Liver (tissue), 9 donors: ENCODE data around the gene RAD51B. TPM values are rescaled to one million over a fixed set of nuclear protein-coding genes. Genes with fewer than 3 reads are reported as not detected.

Source experiments
- DNase-seq: peaks from one replicate; pipeline ENCODE4 v3.0.0-alpha.2; 2017; ENCODE audit warnings: low spot score
- H3K27ac ChIP-seq, 2 donors: one replicate each; pipeline ENCODE4 v1.7.0; 2013; ENCODE audit warnings: inconsistent platforms in 2 of 2, low read length in 2 of 2, control low read depth in 1 of 2, low read depth in 1 of 2, mild to moderate bottlenecking in 1 of 2
- H3K27me3 ChIP-seq, 4 donors: one replicate each; pipeline versions ENCODE4 v1.6.1 to v1.7.0; 2013; ENCODE audit warnings: low read length in 3 of 4, inconsistent platforms in 1 of 4, mild to moderate bottlenecking in 1 of 4, moderate library complexity in 1 of 4; ENCODE audit not compliant: control insufficient read depth in 4 of 4, insufficient read depth in 4 of 4
- H3K36me3 ChIP-seq, 4 donors: one replicate each; pipeline versions ENCODE4 v1.6.1 to v1.7.0; 2013; ENCODE audit warnings: low read length in 3 of 4, mild to moderate bottlenecking in 3 of 4, low read depth in 1 of 4, moderate library complexity in 1 of 4; ENCODE audit not compliant: control insufficient read depth in 4 of 4, insufficient read depth in 3 of 4
- H3K4me1 ChIP-seq, 4 donors: one replicate each; pipeline versions ENCODE4 v1.6.1 to v1.7.0; 2013; ENCODE audit warnings: low read length in 3 of 4, mild to moderate bottlenecking in 3 of 4, moderate library complexity in 1 of 4; ENCODE audit not compliant: control insufficient read depth in 4 of 4, insufficient read depth in 4 of 4
- H3K4me3 ChIP-seq, 3 donors: one replicate each; pipeline versions ENCODE4 v1.6.1 to v1.7.0; 2013; ENCODE audit warnings: low read length in 3 of 3, control low read depth in 1 of 3, low read depth in 1 of 3, mild to moderate bottlenecking in 1 of 3
- H3K9ac ChIP-seq, 2 donors: one replicate each; pipeline ENCODE4 v1.7.0; 2013; ENCODE audit warnings: low read length in 2 of 2, mild to moderate bottlenecking in 2 of 2, moderate library complexity in 2 of 2, control low read depth in 1 of 2, low read depth in 1 of 2
- H3K9me3 ChIP-seq, 4 donors: one replicate each; pipeline versions ENCODE4 v1.6.1 to v1.7.0; 2013; ENCODE audit warnings: low read length in 3 of 4; ENCODE audit not compliant: control insufficient read depth in 4 of 4
- EGR1 ChIP-seq, 2 donors: IDR thresholded peaks; 2 replicates each; pipeline ENCODE4 v1.6.1; 2016 to 2018; ENCODE audit warnings: antibody characterized with exemption in 2 of 2, low read depth in 2 of 2
- FOXA1 ChIP-seq: IDR thresholded peaks from 2 replicates; pipeline ENCODE4 v1.6.1; 2016; ENCODE audit warnings: antibody characterized with exemption
- FOXA2 ChIP-seq: IDR thresholded peaks from 2 replicates; pipeline ENCODE4 v1.6.1; 2016; ENCODE audit warnings: antibody characterized with exemption
- GABPA ChIP-seq, 2 donors: IDR thresholded peaks in 1 of 2; conservative IDR thresholded peaks in 1 of 2; 2 replicates each; pipeline ENCODE4 v1.6.1; 2016; ENCODE audit warnings: antibody characterized with exemption in 2 of 2, mild to moderate bottlenecking in 1 of 2, moderate library complexity in 1 of 2
- HNF4A ChIP-seq, 2 donors: conservative IDR thresholded peaks; 2 replicates each; pipeline ENCODE4 v1.6.1; 2016; ENCODE audit warnings: antibody characterized with exemption in 2 of 2, mild to moderate bottlenecking in 2 of 2
- HNF4G ChIP-seq: IDR thresholded peaks from 2 replicates; pipeline ENCODE4 v1.6.1; 2016; ENCODE audit warnings: antibody characterized with exemption
- JUND ChIP-seq, 2 donors: IDR thresholded peaks; 2 replicates each; pipeline ENCODE4 v1.6.1; 2016; ENCODE audit warnings: antibody characterized with exemption in 2 of 2
- NR2F2 ChIP-seq: IDR thresholded peaks from 2 replicates; pipeline ENCODE4 v1.6.1; 2016; ENCODE audit warnings: antibody characterized with exemption
- RAD21 ChIP-seq, 2 donors: IDR thresholded peaks; 2 replicates each; pipeline ENCODE4 v1.6.1; 2016; ENCODE audit warnings: antibody characterized with exemption in 2 of 2, mild to moderate bottlenecking in 2 of 2
- RXRA ChIP-seq, 2 donors: IDR thresholded peaks; 2 replicates each; pipeline ENCODE4 v1.6.1; 2017 to 2018; ENCODE audit warnings: antibody characterized with exemption in 2 of 2, mild to moderate bottlenecking in 1 of 2
- SP1 ChIP-seq: IDR thresholded peaks from 2 replicates; pipeline ENCODE4 v1.6.1; 2018; ENCODE audit warnings: antibody characterized with exemption, mild to moderate bottlenecking
- TAF1 ChIP-seq: conservative IDR thresholded peaks from 2 replicates; pipeline ENCODE4 v1.6.1; 2016; ENCODE audit warnings: antibody characterized with exemption, mild to moderate bottlenecking
- YY1 ChIP-seq: IDR thresholded peaks from 2 replicates; pipeline ENCODE4 v1.6.1; 2016; ENCODE audit warnings: antibody characterized with exemption, mild to moderate bottlenecking
- WGBS: extraction: QIAGEN DNeasy Blood & Tissue Kit; methylation state at CpG from one replicate; pipeline ENCODE4 v1.1.7; 2013; 5-methylcytosine and 5-hydroxymethylcytosine counted together
- polyA plus RNA-seq, 2 donors: library from polyadenylated mRNA; stranded (reverse) in 1 of 2; unstranded in 1 of 2; fragments of 200-250 nt in 1 of 2; fragments of >200 nt in 1 of 2; fragmentation: Nextera tagmentation in 1 of 2; extraction: Ambion mirVana in 1 of 2; gene quantifications; one replicate each; pipeline versions ENCODE4 v1.2.1 to v1.2.3, GENCODE V29; 2013 to 2015
- total RNA-seq, 2 donors: library from RNA; depleted of rRNA; stranded (reverse); fragments of >200 nt; gene quantifications; one replicate each; pipeline ENCODE4 v1.2.3, GENCODE V29; 2014
- TF ChIP-seq, protein P1 (sequence below): IDR thresholded peaks from 2 replicates; pipeline ENCODE4 v1.6.1; 2016; ENCODE audit warnings: antibody characterized with exemption, mild to moderate bottlenecking
- TF ChIP-seq, protein P2 (sequence below): IDR thresholded peaks from 2 replicates; pipeline ENCODE4 v1.6.1; 2016; ENCODE audit warnings: antibody characterized with exemption
- TF ChIP-seq, protein P3 (sequence below): IDR thresholded peaks from 2 replicates; pipeline ENCODE4 v1.6.1; 2016; ENCODE audit warnings: antibody characterized with exemption
- donor health status: healthy.
- donor health status: healthy.
- donor health status: healthy.
- donor health status: healthy.
- donor health status: healthy.

Gene RAD51B
- total and polyA plus RNA-seq, 4 donors = 0.81 to 12.9 (median 2.4) TPM

DNA sequence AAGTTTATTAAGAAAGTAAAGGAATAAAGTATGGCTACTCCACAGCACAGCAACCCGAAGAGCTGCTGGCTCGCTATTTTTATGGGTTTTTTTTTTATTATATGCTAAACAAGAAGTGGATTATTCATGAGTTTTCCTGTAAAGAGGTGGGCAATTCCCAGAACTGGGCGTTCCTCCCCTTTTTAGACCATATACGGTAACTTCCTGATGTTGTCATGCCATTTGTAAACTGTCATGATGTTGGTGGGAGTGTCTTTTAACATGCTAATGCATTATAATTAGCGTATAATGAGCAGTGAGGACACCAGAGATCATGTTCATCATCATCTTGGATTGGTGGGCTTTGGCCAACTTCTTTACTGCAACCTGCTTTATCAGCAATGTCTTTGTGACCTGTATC lies 600.8 kb downstream of the RAD51B start:
- Histone ChIP-seq H3K27ac (no peak overlapping the region), H3K9me3 (no peaks in the 10 kb centered on the region), H3K27me3 (no peaks in the 10 kb centered on the region), H3K9ac (no peak overlapping the region), H3K4me1 (no peaks in the 10 kb centered on the region), H3K36me3 (no peaks in the 10 kb centered on the region), H3K4me3 (no peak overlapping the region)
- DNase-seq = no peak
- TF ChIP-seq RXRA (IDR thresholded peaks at IDR 0.05) = no peak
- WGBS = 75% methylated on average over 5 of the region's 5 CpGs

DNA sequence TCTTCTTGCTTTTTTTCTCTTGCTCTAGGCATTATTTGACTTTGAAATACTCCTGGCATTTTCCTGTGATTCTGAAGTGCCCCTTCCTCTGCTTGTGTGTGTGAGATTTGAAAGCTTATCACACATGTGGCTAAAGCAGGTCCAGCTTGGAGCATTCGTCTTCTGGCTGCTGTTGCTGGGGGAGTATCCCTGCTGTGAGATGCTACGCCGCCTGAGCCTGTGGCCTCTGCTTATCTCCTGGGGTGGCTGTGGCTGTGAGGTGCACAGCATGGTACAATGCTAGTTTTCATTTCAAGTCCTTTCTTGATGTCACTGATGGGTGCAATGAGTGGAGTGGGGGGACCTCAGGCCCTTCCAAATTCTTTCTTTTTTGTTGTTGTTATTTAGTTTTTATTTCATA lies 601.5 kb downstream of the RAD51B start:
- no peak for DNase-seq
- WGBS = 80% methylated on average over 3 of the region's 3 CpGs
- no peaks in the 10 kb centered on the region for H3K36me3 ChIP-seq
- TF ChIP-seq HNF4G (no peak), HNF4A (conservative IDR thresholded peaks at IDR 0.05) (no peak), FOXA1 (no peak), GABPA (IDR thresholded peaks at IDR 0.05 in 1 of 2, conservative IDR thresholded peaks at IDR 0.05 in 1 of 2) (no peak), FOXA2 (no peak), NR2F2 (no peak), SP1 (no peak), TAF1 (no peak), RAD21 (IDR thresholded peaks at IDR 0.05) (no peak), JUND (IDR thresholded peaks at IDR 0.05) (no peak), RXRA (IDR thresholded peaks at IDR 0.05) (no peak), YY1 (no peak)
- TF ChIP-seq, protein P1, sequence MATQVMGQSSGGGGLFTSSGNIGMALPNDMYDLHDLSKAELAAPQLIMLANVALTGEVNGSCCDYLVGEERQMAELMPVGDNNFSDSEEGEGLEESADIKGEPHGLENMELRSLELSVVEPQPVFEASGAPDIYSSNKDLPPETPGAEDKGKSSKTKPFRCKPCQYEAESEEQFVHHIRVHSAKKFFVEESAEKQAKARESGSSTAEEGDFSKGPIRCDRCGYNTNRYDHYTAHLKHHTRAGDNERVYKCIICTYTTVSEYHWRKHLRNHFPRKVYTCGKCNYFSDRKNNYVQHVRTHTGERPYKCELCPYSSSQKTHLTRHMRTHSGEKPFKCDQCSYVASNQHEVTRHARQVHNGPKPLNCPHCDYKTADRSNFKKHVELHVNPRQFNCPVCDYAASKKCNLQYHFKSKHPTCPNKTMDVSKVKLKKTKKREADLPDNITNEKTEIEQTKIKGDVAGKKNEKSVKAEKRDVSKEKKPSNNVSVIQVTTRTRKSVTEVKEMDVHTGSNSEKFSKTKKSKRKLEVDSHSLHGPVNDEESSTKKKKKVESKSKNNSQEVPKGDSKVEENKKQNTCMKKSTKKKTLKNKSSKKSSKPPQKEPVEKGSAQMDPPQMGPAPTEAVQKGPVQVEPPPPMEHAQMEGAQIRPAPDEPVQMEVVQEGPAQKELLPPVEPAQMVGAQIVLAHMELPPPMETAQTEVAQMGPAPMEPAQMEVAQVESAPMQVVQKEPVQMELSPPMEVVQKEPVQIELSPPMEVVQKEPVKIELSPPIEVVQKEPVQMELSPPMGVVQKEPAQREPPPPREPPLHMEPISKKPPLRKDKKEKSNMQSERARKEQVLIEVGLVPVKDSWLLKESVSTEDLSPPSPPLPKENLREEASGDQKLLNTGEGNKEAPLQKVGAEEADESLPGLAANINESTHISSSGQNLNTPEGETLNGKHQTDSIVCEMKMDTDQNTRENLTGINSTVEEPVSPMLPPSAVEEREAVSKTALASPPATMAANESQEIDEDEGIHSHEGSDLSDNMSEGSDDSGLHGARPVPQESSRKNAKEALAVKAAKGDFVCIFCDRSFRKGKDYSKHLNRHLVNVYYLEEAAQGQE = no peak
- TF ChIP-seq, protein P2, sequence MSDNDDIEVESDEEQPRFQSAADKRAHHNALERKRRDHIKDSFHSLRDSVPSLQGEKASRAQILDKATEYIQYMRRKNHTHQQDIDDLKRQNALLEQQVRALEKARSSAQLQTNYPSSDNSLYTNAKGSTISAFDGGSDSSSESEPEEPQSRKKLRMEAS = no peak
- TF ChIP-seq, protein P3, sequence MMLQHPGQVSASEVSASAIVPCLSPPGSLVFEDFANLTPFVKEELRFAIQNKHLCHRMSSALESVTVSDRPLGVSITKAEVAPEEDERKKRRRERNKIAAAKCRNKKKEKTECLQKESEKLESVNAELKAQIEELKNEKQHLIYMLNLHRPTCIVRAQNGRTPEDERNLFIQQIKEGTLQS = no peak
- H3K9me3 ChIP-seq = no peaks in the 10 kb centered on the region
- no peak overlapping the region for H3K4me3 ChIP-seq
- no peaks in the 10 kb centered on the region for H3K4me1 ChIP-seq
- H3K27ac ChIP-seq = no peak overlapping the region
- H3K9ac ChIP-seq = no peak overlapping the region
- no peaks in the 10 kb centered on the region for H3K27me3 ChIP-seq

DNA sequence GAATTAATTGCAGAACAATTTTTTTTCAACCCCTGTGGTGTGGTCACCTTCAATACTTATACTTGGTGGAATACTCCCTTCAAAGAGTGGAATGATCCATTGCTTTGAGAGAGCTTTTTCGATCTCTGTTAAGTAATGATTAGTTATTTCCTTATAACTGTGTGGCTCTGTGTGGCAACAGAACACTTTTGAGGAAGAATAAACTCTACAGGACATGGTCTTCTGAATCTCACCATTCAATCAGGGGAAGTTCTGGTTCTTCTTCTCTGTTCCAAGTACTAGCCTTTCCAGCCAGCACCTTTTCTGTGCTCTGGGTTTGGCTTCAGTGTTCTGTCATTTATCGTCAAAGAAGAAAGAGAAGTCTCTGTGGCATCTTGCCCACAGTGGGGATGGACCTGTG lies 604.1 kb downstream of the RAD51B start:
- H3K9me3 ChIP-seq = no peaks in the 10 kb centered on the region
- no peak for DNase-seq
- WGBS = 89% methylated on average over 2 of the region's 2 CpGs
- H3K4me3 ChIP-seq = no peak overlapping the region
- no peak overlapping the region for H3K9ac ChIP-seq
- no peak overlapping the region for H3K27ac ChIP-seq
- TF ChIP-seq, protein P2 = no peak
- TF ChIP-seq, protein P1 = no peak
- TF ChIP-seq, protein P3 = no peak
- TF ChIP-seq RAD21 (IDR thresholded peaks at IDR 0.05) = no peak
- no peak for TF ChIP-seq TAF1
- TF ChIP-seq HNF4A (conservative IDR thresholded peaks at IDR 0.05) = no peak
- TF ChIP-seq FOXA1 = no peak
- no peak for TF ChIP-seq GABPA (IDR thresholded peaks at IDR 0.05 in 1 of 2, conservative IDR thresholded peaks at IDR 0.05 in 1 of 2)
- TF ChIP-seq EGR1 (IDR thresholded peaks at IDR 0.05; ENCODE audit: low read depth in 2 of 2) = no peak
- no peak for TF ChIP-seq YY1
- H3K36me3 ChIP-seq = no peaks in the 10 kb centered on the region
- H3K27me3 ChIP-seq = no peaks in the 10 kb centered on the region
- no peaks in the 10 kb centered on the region for H3K4me1 ChIP-seq
